AG09319 (cell line): Measurements from ENCODE around the gene WNT8A.
"Not testable (repeated sequence)": the region's sequence is repeated elsewhere in the genome, so short reads cannot be mapped to it uniquely, and the experiment has no call there.

Experiments
- DNase-seq: peaks from one replicate; pipeline ENCODE4 v3.0.0-alpha.2; 2010; ENCODE audit warnings: low read depth; ENCODE audit errors: extremely low read depth
- TF ChIP-seq, protein P1 (sequence below): IDR thresholded peaks from 2 replicates; pipeline ENCODE4 v1.5.1; 2011; ENCODE audit warnings: low read depth, mild to moderate bottlenecking, inconsistent platforms, low read length, moderate library complexity

Gene WNT8A

DNA sequence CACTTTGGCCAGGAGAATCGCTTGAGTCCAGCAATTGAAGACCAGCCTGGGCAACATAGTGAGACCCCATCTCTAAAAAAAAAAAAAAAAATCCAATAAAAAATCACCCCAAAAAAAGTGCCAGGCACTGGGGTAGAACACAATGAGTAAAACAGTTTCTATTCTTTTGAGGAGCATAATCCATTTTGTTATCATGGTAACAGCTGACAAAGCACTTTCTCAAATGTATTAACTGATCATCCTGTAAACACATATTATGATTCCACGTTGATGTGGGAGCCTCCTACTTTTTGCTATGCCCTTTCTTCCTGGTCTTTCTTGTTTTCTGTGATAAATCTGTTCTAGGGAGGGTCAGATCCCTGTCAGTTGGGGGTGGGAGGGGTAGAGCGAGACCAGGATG is 30.3 kb upstream of the WNT8A start:
- no peak for DNase-seq
- TF ChIP-seq, protein P1, sequence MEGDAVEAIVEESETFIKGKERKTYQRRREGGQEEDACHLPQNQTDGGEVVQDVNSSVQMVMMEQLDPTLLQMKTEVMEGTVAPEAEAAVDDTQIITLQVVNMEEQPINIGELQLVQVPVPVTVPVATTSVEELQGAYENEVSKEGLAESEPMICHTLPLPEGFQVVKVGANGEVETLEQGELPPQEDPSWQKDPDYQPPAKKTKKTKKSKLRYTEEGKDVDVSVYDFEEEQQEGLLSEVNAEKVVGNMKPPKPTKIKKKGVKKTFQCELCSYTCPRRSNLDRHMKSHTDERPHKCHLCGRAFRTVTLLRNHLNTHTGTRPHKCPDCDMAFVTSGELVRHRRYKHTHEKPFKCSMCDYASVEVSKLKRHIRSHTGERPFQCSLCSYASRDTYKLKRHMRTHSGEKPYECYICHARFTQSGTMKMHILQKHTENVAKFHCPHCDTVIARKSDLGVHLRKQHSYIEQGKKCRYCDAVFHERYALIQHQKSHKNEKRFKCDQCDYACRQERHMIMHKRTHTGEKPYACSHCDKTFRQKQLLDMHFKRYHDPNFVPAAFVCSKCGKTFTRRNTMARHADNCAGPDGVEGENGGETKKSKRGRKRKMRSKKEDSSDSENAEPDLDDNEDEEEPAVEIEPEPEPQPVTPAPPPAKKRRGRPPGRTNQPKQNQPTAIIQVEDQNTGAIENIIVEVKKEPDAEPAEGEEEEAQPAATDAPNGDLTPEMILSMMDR = no peak

DNA sequence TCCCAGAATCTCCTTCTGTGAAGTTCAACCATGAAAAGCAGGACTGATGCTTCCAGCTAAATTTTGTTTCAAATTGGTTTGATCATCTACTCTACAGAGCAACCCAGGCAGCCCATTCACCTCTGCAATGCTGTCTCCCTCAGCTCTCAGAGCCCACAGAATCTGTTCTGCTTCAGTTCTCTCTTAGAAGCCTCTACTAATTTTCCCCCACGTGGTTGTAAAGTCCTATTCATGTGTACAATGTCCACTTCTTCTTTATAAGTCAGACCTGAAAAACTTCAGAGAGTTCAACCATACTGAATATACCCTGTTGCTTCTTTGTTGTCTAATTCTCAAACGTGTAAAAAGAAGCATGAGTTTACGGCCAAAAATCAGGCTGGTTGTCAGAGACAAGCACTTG is 29.6 kb upstream of the WNT8A start:
- TF ChIP-seq, protein P1 = no peak
- DNase-seq = no peak

DNA sequence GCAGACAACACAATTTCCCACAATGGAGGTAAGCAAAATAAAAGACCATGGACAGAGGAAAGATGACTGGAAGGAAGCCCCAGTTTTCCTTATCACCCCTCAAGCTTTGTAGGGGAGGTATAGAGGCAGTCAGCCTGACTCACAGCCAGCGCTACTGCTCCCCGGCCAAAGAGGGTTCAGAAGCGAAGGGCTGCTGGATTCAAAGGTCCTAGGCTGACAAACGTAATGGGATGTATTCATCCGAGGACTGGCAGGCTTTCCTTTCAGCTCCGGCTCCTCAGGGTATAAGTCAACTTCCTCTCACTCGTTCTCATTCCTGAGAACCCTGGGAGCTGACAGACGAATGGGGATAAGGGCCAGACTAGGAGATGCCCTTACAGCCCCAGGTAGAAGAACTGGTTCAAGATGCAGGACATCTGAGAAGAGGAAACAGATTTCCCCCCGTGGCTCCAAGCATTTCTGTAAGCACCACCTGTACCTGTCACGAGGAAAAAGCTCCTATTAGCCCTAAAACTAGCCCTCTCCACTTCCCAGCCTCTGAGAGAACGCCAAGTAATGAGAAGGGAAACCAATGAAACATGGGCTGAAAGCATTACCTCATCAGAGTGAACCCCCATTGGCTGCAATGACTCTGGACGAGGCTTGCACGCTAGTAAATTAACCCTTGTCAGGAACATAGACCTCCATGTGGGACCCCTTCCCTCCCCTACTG is 28.8 kb upstream of the WNT8A start:
- DNase-seq = no peak

DNA sequence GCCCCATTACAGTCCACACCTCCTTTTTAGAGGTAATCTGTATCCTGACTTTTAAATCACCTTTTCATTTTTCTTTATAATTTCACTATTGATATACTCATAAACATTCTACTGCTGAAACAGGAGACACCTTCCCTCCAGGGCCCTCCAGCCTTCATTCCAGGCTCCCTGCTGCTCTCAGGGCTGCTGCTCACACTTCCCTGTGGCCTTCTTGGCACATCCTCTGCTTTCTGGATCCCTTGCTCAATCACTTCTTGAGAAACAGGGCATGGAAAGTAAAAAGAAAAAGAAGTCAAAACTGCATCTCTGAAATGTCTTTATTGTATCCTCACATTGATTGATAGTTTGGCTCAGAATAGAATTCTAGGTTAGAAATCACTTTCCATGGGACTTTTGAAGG is 19.3 kb upstream of the WNT8A start:
- no peak for DNase-seq
- TF ChIP-seq, protein P1 = no peak

More for the DNA sequence above, 28.8 kb upstream of the WNT8A start:
- TF ChIP-seq, protein P1 = no peak

DNA sequence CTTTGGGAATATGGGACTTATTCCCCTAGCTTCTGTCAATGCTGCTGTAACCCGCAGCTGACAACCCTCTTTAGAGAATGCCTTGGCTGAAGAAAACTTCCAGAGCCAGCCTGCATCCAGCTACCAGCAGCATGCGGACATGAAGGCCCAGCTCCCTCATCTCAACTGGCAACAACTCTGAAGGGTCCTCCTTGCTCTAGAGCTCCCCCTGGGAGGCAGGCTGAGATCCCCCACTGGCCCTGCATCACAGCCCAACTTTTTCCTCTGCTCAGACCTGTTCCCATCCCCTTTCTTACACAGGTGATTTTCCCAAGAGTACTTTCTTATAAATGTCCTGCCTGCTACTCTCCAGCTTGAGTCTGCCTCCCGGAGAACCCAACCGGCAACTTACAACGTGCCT is 18.7 kb upstream of the WNT8A start:
- DNase-seq = no peak
- TF ChIP-seq, protein P1 = peak; percentile 14

DNA sequence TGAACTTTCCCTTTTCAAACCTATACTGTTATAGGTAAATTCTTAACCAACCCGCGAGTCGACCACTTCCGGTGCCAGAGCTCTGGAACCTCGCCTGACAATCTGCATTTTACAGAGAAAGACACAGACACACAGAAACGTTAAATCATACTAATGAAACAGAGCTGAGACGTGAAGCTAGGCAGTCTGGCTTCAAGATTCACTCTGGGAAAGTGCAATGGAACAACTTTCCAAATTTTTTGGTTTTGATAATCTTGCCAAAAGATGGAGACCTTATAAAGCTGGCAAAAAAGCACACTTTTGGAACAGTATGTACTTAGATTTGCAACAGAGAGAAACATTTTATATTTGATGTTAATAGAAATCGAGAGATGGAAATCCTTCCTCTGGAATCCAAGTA is 15.9 kb upstream of the WNT8A start:
- TF ChIP-seq, protein P1 = no peak

DNA sequence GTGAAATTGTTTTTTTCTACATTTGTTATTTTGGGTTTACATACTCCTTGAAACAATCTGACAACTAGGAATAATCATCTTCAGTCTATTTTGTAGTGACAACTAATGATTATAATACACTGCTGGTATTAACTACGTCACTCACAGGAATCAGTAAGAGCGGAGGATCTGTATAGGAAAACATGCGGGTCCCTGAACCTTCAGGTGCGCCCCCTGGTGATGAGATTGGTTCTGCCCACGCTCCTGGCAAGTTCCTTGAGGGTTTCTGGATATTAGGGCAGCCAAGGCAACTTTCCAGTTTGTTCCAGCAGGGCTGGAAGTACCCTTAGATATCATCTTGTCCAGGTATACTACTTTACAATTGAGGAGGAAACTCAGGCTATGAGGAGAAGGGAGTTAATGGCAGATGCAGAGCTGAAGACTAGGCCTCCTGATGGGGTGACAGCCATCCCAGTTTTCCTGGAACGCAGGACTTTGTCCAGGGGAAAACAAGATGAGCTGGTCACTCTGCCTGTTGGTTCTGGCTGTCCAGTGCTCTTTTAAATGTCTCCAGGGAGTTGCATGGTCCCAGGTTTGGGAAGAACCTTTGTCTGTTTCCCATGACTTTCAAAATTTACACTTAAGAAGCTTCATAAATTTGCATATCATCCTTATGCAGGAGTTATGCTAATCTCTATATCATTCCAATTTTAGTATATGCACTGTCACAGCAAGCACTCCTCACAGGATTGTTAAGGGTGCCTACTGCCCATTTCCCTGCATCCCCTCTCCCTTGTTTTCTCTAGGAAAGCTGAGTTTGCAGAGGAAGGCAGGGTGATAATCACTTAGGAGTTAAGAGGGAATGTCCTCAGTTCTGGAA is 14.9 kb upstream of the WNT8A start:
- TF ChIP-seq, protein P1 = peak; percentile 90

More for the DNA sequence above, 15.9 kb upstream of the WNT8A start:
- no peak for DNase-seq

DNA sequence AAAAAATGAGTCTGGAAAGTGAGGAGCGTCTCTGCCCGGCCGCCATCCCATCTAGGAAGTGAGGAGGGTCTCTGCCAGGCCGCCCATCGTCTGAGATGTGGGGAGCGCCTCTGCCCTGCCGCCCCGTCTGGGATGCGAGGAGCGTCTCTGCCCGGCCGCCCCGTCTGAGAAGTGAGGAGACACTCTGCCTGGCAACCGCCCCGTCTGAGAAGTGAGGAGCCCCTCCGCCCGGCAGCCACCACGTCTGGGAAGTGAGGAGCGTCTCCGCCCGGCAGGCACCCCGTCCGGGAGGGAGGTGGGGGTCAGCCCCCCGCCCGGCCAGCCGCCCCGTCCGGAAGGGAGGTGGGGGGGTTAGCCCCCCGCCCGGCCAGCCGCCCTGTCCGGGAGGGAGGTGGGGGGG is 13.8 kb upstream of the WNT8A start:
- not testable (repeated sequence) for DNase-seq

More for the DNA sequence above, 14.9 kb upstream of the WNT8A start:
- DNase-seq = peak; percentile 44
